ENCODE results near the gene ANKRD37.
A peak's percentile ranks its signal among the peaks of the same experiment; 100 is the strongest.

ANKRD37 gene

GRCh38 chr4:185424905-185425646 lies 28.4 kb downstream of the ANKRD37 start:
- no peak for DNase-seq

- peak; percentile 72 to 92 (median 84) for DNase-seq
Measured at GRCh38 chr4:185425647-185426352, 29.2 kb downstream of the ANKRD37 start, which contains the start of gene UFSP2. TSS of gene UFSP2 (minus strand) at chr4:185425964. CDS start at chr4:185425868, 96 bp downstream.

GRCh38 chr4:185426960-185427688 lies 30.5 kb downstream of the ANKRD37 start:
- DNase-seq: no peak

GRCh38 chr4:185429660-185430059 lies 33.0 kb downstream of the ANKRD37 start:
- no peak for DNase-seq

- DNase-seq: no peak
Measured at GRCh38 chr4:185435466-185435865, 38.8 kb downstream of the ANKRD37 start.

GRCh38 chr4:185437809-185438208 lies 41.2 kb downstream of the ANKRD37 start:
- DNase-seq: peak in 1 of 5 experiments; percentile 20

- no peak for DNase-seq
Measured at GRCh38 chr4:185441479-185441878, 44.8 kb downstream of the ANKRD37 start.

- DNase-seq: no peak
Measured at GRCh38 chr4:185445209-185445608, 48.6 kb downstream of the ANKRD37 start.

All from T-helper 2 cell (primary cell).